Heart left ventricle (tissue), 13 donors: ENCODE results near the gene OR2AJ1.

Experiments
- POLR2A ChIP-seq, 2 donors: fragments of 450-650 bp; IDR thresholded peaks; one replicate each; pipeline ENCODE4 v1.6.1; 2017; ENCODE audit warnings: antibody characterized with exemption in 2 of 2, mild to moderate bottlenecking in 2 of 2, moderate library complexity in 2 of 2
- TF ChIP-seq, protein P1 (sequence below), 12 donors: fragments of 200-600 bp; sonication (generic) in 4 of 12; IDR thresholded peaks; one replicate each; pipeline versions ENCODE4 v1.5.0 to v1.8.0; 2018 to 2022; ENCODE audit warnings: antibody characterized with exemption in 12 of 12, mild to moderate bottlenecking in 5 of 12
- donor health status: ischemic (EF 13 %, LVEDD 7.1; RV severe dilation, severe dysfunction).
- donor health status: DM: no; HTN: yes; CAD: no.
- donor health status: DM: no; HTN: no; CAD: no.
- donor health status: ischemic (EF 25% LVEDD 6.9; RV normal size, moderate dysfunction).
- donor health status: ischemic (EF 25% LVEDD 5.7; RV mildly dilated, moderate dysfunction).
- donor health status: ischemic (EF 35%, LVEDD 5.7; RV mildly dilated, moderate dysfunction).
- donor health status: nonischemic (EF 11% LVEDD 7.7; RV severe dilation, severe dysfunction).
- donor health status: DM: yes; HTN: yes; CAD: no.
- donor health status: PGD.
- donor health status: ischemic (EF 29% LVEDD 5.4; RV normal size, mild dysfunction).
- donor health status: nonischemic (EF 23%, LVEDD 6.1; RV moderate dilation, normal function).

DNA sequence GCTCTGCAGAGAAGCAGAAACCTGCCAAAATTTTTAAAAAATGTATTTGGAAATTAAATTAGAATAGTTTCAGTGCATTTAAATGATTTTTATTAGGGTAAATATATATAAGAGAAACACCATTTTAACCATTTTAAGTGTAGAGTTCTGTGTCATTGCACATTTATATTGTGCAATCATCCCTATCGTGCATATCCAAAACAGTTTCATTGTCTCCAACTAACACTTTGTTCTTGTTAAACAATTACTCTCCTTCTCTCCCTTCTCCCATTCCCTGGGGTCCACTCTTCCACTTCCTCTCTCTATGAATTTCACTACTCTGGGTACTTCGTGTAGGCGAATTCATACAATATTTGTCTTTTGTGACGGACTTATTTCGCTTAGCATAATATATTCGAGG lies 17.9 kb downstream of the OR2AJ1 start:
- TF ChIP-seq, protein P1, sequence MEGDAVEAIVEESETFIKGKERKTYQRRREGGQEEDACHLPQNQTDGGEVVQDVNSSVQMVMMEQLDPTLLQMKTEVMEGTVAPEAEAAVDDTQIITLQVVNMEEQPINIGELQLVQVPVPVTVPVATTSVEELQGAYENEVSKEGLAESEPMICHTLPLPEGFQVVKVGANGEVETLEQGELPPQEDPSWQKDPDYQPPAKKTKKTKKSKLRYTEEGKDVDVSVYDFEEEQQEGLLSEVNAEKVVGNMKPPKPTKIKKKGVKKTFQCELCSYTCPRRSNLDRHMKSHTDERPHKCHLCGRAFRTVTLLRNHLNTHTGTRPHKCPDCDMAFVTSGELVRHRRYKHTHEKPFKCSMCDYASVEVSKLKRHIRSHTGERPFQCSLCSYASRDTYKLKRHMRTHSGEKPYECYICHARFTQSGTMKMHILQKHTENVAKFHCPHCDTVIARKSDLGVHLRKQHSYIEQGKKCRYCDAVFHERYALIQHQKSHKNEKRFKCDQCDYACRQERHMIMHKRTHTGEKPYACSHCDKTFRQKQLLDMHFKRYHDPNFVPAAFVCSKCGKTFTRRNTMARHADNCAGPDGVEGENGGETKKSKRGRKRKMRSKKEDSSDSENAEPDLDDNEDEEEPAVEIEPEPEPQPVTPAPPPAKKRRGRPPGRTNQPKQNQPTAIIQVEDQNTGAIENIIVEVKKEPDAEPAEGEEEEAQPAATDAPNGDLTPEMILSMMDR (IDR thresholded peaks at IDR 0.05): no peak
- no peak for TF ChIP-seq POLR2A (IDR thresholded peaks at IDR 0.05)
